ENCODE data around the gene RNF222.

DNA sequence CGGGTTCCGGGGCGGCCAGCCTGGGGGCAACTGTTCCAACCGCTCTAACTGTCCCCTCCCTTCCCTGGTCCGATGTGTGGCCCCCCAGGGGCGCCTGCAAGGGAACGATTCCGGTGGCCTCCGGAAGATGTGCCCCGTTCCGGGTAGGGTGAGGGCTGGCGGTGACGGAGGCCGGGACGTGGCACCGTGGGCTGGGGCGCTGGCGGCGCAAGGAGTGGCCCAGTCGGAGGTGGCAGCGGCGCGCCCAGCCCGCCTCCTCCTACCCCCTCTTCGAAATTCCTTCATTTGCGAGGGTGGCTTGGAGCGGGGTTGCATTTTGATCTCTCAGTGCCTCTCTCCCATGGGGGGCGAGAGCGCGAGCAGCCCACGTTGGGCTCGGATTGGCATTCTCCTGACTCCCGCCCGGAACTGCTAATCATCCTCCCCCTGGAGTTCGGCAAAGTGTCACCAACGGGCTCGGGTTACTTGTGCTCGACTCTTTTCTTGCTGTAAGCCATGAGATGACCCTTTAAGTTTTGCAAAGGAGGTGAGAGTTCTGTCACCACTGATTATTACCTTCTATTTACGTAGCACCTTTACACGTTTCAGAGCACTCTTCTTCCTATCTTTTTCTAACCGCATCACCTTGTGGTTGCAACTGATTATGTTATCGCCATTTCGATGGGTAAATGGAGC, 38.7 kb upstream of the RNF222 start:
- TF ChIP-seq EZH2 (IDR thresholded peaks at IDR 0.05; ENCODE audit: insufficient read depth, poor library complexity, severe bottlenecking) (no peak), EZH2phosphoT487 (IDR thresholded peaks at IDR 0.05; ENCODE audit: insufficient read depth, low read depth) (no peak)
